Limb (tissue), 2 donors: Measurements from ENCODE around the gene NEURL1.

Experiments
- DNase-seq, 2 donors: peaks; one replicate each; pipeline ENCODE4 v3.0.0-alpha.2; 2016; ENCODE audit errors: extremely low spot score in 2 of 2

NEURL1 gene

DNA sequence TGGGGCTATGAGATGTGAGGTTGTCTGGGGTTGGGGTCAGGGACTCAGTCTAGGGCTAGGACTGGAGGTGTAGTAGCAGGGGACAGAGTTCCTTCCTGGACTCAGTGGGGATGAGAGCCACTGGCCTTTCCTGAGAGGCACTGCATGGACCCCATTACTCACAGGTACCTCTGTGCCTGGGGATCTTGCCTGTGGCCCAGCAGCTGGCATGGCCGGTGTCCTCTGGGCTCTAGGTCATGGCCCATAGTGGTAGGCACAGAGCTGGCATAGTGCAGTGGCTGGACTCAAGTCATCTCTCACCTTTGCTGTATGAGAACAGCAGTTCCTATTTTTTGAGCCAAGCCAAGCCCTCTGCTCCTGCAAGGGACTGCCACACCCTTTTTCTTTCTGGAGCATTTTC is 51.9 kb downstream of the NEURL1 start:
- DNase-seq = no peak

GRCh38 chr10:103545771-103546281 is 52.3 kb downstream of the NEURL1 start:
- DNase-seq = no peak

DNA sequence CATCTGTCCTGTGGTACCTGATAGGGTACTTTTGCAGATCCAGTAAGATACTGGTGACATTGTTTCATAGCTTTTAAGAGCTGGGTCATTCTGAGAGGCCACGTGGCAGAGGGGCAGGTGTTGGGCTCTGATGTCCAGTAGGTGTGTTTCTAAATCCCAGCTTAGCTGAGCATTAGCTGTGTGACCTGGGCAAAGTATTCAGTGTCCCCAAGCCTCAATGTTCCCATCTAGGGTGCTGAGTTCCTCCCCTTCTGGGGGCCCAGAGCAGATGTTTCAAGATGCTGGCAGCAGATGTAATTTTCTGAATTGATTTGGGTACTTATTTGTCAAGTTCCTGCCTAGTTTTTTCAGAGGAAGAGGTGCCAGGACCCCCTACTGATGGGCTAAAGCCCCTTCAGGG is 52.9 kb downstream of the NEURL1 start:
- DNase-seq = no peak

GRCh38 chr10:103547391-103547946 is 54.0 kb downstream of the NEURL1 start:
- no peak for DNase-seq

- no peak for DNase-seq
Measured at GRCh38 chr10:103548006-103548405, 54.5 kb downstream of the NEURL1 start.

DNA sequence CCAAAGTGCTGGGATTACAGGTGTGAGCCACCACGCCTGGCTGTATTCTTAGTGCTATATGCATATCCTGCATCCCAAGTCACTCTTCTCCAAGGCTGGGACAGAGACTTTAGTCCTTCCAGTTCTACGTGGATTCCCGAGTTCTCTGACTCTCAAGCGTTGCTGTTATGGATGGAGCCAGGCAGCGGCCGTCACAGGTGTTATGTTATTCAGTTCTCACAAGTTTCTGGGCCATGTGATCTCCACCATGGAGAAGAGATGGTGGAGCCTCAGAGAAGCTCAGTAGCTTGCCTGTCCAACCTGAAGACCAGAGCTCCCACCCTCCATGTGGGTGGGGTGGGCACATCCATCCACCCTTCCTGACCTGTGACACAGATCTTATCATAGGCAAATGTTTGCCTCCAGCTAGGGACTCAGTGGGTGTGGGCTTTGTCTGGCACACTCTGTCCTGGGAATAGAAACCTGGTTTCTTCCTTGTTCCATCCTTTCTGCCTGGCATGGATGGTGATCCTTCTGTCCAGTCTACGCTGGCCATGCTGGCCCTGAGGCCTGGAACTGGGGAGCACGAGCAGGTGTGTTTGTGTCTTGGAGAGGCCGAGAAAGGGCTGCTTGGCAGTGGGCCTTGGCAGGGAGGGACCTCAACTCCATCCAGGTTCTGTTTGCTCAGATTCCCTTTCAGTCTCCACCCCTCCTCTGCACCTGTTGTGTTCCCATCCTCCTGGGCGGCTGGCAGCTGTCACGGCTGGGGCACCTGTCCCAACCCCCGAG is 55.3 kb downstream of the NEURL1 start:
- DNase-seq = peak; percentile 9 to 46

- no peak for DNase-seq
Measured at GRCh38 chr10:103549349-103549685, 55.8 kb downstream of the NEURL1 start.

- no peak for DNase-seq
Measured at GRCh38 chr10:103550229-103550628, 56.7 kb downstream of the NEURL1 start.

- peak in 1 of 2 donors; percentile 16 for DNase-seq
Measured at GRCh38 chr10:103551619-103552602, 58.4 kb downstream of the NEURL1 start.

DNA sequence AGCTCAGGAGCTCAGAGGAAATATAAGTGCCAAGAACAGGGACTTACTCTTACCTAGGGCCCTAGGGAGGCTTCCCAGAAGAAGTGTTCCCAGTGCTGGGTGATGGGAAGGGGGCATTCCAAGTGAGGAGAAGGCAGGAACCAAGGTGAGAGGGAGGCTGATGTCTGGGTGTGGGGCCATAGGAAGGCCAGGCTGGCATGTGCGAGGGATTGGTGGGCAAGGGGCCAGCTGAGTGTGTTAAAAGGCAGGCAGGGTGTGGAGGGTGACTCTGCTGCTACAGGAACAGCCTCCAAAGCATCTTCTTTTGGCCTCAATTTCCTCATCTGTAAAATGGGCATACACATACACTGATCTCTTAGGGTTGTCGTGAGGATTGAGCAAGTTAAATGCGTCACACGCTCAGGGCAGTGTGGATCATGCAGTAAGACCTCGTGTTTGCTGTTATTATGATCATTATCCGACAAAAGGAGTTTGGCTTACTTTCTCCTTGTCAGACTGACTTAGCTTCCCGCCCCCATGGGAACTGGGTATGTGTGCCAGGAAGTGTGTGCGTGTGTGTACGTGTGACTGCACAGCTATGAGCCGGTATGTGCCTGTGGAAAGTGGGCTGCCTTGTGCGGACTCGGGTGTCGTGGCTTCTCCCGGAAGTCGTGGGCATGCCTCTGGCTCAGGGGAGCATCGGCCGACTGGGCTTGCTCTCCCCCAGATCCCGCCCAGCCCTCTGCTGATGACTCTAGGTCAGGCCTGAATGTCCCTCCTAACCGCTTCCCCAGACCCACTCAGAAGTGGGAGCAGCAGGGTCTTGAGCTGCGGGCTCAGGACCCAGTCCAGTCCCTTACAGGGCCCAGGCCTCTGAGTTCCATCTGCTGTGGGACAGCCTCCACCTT is 59.6 kb downstream of the NEURL1 start:
- DNase-seq = peak in 1 of 2 donors; percentile 21

DNA sequence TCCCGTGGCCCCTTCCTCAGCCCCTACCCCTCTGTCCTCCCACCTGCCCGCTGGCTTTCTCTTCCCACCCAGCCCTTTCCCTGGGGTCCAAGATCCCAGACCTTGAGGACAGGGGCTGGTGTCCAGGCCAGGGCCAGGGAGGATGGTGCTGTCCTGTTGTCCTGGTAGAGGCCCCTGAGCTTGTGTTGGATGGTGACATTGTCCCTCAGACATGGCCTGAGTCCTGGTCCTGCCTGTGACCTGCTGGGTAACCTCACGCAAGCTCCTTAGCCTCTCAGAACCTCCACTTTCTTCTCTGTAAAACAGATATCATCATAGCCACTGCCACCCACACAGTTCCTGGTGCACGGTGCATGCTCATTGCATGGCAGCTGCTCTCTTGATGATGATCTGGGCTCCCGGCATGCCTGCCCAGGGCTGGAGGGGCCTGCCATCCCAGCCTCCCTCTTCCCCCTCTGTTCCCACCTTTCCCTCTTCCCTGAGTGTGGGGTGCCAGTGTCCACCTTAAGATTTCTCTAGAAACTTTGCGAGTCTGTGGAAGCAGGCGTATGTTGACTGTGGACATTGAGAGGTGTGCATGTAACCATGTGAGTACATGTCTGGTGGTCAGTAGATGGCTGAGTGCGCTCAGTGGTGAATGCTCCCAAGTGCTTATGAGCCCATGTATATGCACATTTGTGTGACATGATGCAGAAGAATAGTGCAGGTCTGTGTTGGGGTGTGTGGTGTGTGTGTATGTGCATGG is 60.4 kb downstream of the NEURL1 start:
- DNase-seq = peak in 1 of 2 donors; percentile 23

DNA sequence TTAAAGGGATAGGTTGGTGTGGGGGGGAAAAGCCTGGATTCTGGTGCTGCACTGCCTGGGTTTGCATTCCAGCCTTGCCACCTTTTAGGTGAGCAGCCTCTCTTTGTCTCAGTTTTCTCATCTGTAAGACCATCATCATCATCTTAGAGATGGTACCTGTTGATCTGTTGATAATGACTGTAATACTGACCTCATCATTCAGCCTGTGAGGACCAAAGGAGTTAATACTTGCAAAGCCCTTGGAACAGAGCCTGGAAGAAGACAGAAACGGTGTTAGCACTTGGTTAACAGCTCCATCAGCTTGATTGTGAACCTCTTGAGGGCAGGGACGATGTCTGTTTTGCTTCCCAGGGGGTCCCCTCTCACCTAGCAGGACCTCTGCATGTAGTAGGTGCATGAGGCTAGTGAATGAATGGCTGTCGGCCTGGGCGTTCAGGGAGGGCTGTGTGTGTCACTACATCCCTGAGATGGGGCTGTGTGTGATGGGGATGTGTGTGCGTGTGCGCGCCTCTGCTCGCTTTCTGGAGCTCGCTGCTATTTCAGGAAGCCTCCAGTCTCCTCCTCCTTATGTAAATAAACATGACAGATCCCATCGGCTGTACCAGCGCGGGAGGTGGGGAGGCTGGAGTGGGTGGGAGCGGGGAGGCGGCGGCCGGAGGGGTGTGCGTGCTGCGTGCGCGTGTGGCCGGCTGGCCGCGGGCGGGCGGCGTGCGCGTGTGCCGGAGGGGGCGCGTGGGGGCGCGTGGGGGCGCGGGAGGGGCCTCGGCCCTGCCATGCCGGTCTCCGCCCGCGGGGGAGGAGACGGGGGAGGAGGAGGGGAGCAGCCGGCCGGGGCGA is 61.2 kb downstream of the NEURL1 start:
- peak; percentile 68 to 77 for DNase-seq

DNA sequence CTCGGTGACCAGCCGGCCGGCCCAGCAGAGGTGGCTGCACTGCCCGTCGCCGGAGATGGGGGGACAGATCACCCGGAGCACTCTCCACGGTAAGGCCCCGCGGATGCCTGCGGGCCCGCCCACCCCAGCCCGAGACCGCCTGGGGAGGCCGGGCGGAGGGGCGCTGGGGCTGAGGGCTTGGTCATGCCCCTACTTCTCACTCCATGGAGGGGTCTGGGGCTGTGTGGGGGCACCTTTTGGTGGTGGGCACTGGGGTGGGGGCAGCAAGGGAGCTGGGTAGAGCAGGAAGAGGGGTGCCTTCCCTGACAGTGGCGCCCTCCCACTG is 61.8 kb downstream of the NEURL1 start:
- DNase-seq = no peak

DNA sequence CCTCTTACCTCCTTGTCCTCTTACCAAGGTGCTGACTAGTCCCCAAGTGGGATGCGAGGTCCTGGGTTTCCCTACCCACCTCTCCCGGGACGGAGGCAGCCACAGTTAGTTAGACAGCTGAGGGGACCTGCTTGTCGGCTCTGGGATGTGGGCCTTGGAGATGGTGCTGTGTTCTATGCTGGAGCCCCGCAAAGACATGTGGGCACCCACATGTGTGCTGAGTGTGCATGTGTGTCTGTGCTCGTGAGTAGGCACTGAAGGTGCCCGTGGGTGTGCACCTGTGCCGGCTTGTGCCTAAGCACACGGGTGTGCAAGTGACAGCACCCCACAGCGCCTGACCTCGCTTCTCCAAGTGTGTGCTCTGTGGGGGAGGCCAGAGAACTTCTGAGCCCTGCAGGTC is 62.2 kb downstream of the NEURL1 start:
- DNase-seq = no peak

GRCh38 chr10:103556383-103557007 is 63.0 kb downstream of the NEURL1 start:
- DNase-seq = no peak

DNA sequence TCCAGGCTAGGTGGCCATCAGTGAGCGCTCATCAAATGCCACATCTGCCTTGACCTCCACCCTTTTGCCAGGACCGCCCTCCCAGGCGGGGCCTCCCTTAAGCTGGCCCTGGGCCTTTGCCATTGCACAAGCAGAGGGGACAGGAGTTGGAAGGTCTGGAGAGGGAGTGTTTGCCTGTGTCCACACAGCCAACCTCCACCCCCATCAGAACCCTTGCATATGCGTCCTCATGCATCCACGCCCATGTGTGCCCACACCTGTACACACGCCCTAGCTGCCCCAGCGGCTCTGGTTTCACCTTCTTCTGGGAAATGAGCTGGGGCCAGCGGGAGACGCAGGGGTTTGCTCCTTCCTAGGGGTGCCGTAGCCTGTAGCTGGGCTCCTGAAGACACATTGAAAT is 64.0 kb downstream of the NEURL1 start:
- no peak for DNase-seq

DNA sequence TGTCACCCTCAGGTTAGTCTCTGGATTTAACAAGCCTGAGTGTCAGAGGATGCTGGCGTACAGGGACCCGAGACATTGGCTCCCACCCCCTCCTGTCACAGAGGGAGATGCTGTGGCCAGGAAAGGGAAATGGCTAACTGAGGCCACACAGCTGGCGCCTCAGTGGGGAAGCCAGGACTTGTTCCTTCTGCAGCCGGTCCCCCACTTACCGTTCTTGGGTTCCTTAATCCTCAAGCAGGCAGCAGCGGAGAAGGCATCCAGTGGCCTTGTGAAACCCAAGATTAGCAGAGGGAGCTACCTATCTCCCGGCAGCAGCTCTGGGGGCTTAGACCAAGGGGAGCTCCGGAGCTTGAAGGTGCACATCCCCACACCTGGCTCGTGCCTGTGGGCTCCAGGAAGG is 65.4 kb downstream of the NEURL1 start:
- DNase-seq = no peak

- no peak for DNase-seq
Measured at GRCh38 chr10:103559776-103560175, 66.3 kb downstream of the NEURL1 start.

GRCh38 chr10:103560886-103561285 is 67.4 kb downstream of the NEURL1 start:
- no peak for DNase-seq
